Right lung (tissue), 5 donors: ENCODE measurements around the gene SAMD3. TPM values are rescaled to one million over a fixed set of nuclear protein-coding genes. Genes with fewer than 3 reads are reported as not detected.
"Not testable (repeated sequence)": the region's sequence is repeated elsewhere in the genome, so short reads cannot be mapped to it uniquely, and the experiment has no call there.

Experiments used
- DNase-seq, 2 donors: peaks; one replicate each; pipeline ENCODE4 v3.0.0-alpha.2; 2013
- polyA plus RNA-seq, 5 donors: library from polyadenylated mRNA; unstranded; fragments of 120-200 nt; gene quantifications; one replicate each; pipeline versions ENCODE4 v1.2.1 to v1.2.3, GENCODE V29; 2013; ENCODE audit warnings: inconsistent platforms in 1 of 5, low replicate concordance in 1 of 5; ENCODE audit not compliant: insufficient read length in 5 of 5, insufficient read depth in 1 of 5

The SAMD3 gene
- polyA plus RNA-seq, 5 donors: 1.4 to 2.7 (median 1.5) TPM

- DNase-seq: no peak
Observed at GRCh38 chr6:130178692-130179091, 44.1 kb downstream of the SAMD3 start.

- no peak for DNase-seq
Observed at GRCh38 chr6:130176378-130176777, 46.4 kb downstream of the SAMD3 start.

- DNase-seq: not testable (repeated sequence)
Observed at GRCh38 chr6:130173377-130174004, 49.3 kb downstream of the SAMD3 start.

- not testable (repeated sequence) for DNase-seq
Observed at GRCh38 chr6:130170160-130170559, 52.6 kb downstream of the SAMD3 start.

GRCh38 chr6:130167655-130168054, 55.1 kb downstream of the SAMD3 start:
- DNase-seq: peak; percentile 67 to 73

- DNase-seq: no peak
Observed at GRCh38 chr6:130164251-130164650, 58.5 kb downstream of the SAMD3 start.

GRCh38 chr6:130163266-130163665, 59.5 kb downstream of the SAMD3 start:
- DNase-seq: no peak

GRCh38 chr6:130162421-130162820, 60.3 kb downstream of the SAMD3 start:
- no peak for DNase-seq

- peak; percentile 88 to 90 for DNase-seq
Observed at GRCh38 chr6:130161683-130162404, 60.9 kb downstream of the SAMD3 start.

GRCh38 chr6:130159956-130160355, 62.8 kb downstream of the SAMD3 start:
- DNase-seq: peak; percentile 36 to 65

- DNase-seq: no peak
Observed at GRCh38 chr6:130158548-130158947, 64.2 kb downstream of the SAMD3 start.

- DNase-seq: no peak
Observed at GRCh38 chr6:130158056-130158455, 64.7 kb downstream of the SAMD3 start.

- no peak for DNase-seq
Observed at GRCh38 chr6:130156908-130157307, 65.8 kb downstream of the SAMD3 start.

- DNase-seq: no peak
Observed at GRCh38 chr6:130152908-130153510, 69.7 kb downstream of the SAMD3 start.

GRCh38 chr6:130150906-130151305, 71.8 kb downstream of the SAMD3 start:
- no peak for DNase-seq

- peak; percentile 60 to 67 for DNase-seq
Observed at GRCh38 chr6:130149016-130149415, 73.7 kb downstream of the SAMD3 start.

GRCh38 chr6:130148181-130148580, 74.6 kb downstream of the SAMD3 start:
- no peak for DNase-seq

GRCh38 chr6:130147111-130147510, 75.6 kb downstream of the SAMD3 start:
- DNase-seq: no peak

- DNase-seq: no peak
Observed at GRCh38 chr6:130143709-130144108, 79.0 kb downstream of the SAMD3 start.

GRCh38 chr6:130140084-130140483, 82.7 kb downstream of the SAMD3 start:
- peak; percentile 40 to 45 for DNase-seq

- no peak for DNase-seq
Observed at GRCh38 chr6:130138909-130139242, 83.9 kb downstream of the SAMD3 start.

- no peak for DNase-seq
Observed at GRCh38 chr6:130138116-130138908, 84.4 kb downstream of the SAMD3 start.
